ENCODE data around the gene ZNF80.
"Not testable (repeated sequence)": the region's sequence is repeated elsewhere in the genome, so short reads cannot be mapped to it uniquely, and the experiment has no call there.

Gene ZNF80

GRCh38 chr3:114237478-114237877 is at the start of gene ZNF80:
Gene ZNF80, minus strand, starts transcription at chr3:114237578. Its CDS starts 504 bp downstream, at chr3:114237074.
- not testable (repeated sequence) for DNase-seq (ENCODE audit: low spot score)

GRCh38 chr3:114286266-114286665 is 48.9 kb upstream of the ZNF80 start:
- no peak for DNase-seq (ENCODE audit: low spot score)

- DNase-seq (ENCODE audit: low spot score) = no peak
These were observed 48.4 kb upstream of the ZNF80 start for GRCh38 chr3:114285648-114286230.

DNA sequence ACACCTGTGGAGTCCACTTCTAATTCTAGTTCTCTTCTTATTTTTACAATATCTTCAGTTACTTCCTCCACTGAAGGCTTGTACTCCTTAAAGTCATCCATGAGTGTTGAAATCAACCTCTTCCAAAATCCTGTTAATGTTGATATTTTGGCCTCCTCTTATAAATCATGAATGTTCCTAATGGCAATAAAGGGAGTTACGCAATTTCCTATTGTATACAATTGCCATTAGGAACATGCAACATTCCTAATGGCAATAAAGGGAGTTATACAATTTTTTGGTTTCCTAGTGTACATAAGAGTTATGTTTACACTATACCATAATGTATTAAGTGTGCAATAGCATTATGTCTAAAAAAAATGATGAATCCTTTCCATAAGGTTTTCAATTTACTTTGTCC is 47.3 kb upstream of the ZNF80 start:
- DNase-seq (ENCODE audit: low spot score) = no peak

- DNase-seq (ENCODE audit: low spot score) = not testable (repeated sequence)
These were observed 39.5 kb upstream of the ZNF80 start for GRCh38 chr3:114276856-114277255.

GRCh38 chr3:114274929-114275328 is 37.6 kb upstream of the ZNF80 start:
- DNase-seq (ENCODE audit: low spot score) = no peak

DNA sequence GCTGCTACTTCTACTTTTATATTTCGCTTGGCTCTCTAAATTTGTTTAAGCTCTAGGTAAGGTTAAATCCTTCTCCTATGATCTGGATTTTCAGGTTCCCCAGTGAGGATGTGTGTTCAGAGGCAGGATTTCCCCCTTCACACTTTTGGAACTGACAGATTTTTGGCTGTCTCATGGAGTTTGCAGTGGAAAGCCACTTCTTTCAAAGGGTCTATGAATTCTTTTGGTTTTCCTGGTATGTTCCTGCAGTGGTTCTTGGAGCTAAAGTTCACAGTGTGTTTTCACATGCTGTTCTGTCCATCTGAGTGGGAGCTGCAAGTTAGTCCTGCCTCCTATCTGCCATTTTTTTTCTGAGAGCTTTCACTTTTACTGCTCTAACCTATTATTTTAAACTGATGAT is 34.9 kb upstream of the ZNF80 start:
- DNase-seq (ENCODE audit: low spot score) = no peak

GRCh38 chr3:114270019-114270418 is 32.6 kb upstream of the ZNF80 start:
- no peak for DNase-seq (ENCODE audit: low spot score)

DNA sequence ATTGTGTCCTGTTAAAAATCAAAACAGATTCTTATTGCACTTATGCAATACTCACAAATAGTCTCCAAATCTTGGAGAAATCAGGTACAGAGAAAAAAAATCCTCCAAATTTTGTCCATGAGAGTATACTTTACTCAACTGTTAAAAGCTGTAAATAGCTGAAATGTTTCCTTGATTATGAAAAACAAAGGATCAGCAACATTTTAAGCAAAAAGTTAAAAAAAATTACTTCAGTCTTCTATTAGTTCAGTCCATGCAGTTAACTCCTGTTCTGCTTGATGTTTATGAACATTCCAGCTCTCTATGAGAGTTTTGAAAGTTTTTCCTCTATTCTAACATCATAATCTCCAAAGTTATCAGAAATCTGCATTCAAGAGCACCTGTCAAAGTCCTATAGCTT is 22.8 kb upstream of the ZNF80 start:
- DNase-seq (ENCODE audit: low spot score) = no peak

GRCh38 chr3:114259566-114259965 is 22.2 kb upstream of the ZNF80 start:
- DNase-seq (ENCODE audit: low spot score) = no peak

DNA sequence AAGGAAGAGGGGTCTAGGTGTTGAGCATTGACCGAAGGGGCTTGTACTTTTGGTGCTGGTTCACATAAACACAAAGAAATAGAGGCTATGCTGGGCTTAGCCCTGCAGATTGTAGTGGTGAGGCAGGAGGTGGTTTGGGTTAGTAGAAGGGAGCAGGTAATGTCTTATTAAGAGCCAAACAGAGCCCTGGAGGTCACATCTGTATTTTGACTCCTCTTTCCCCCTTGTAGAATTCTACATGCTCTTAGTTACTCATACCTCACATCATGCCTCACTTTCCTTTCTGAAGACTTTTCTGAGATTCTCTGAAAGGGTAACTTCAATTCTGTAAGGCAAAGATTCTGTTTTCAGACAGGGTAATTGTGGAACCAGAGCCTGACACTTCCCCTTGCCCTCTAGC is 16.1 kb upstream of the ZNF80 start:
- DNase-seq (ENCODE audit: low spot score) = no peak

DNA sequence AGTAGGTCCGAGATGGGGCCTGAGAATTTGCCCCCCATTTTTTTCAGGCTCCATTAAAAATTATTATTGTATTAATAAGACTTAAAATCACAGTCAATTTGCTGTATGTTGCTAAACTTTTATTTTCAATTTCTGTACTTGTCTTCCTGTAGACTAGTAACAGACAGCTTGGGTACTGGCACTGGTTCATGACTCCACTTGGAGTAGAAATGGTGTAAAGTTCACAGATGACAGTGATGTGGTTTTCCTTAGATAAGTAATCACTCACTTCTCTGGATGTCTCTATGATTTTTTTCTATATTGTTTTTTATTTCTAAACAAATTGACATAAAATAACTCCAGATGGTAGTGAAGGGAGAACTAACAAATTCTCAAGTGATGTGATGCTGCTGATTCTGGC is 15.6 kb upstream of the ZNF80 start:
- DNase-seq (ENCODE audit: low spot score) = no peak

- no peak for DNase-seq (ENCODE audit: low spot score)
These were observed 5.6 kb upstream of the ZNF80 start for GRCh38 chr3:114242947-114243346.

GRCh38 chr3:114241262-114241661 is 3.9 kb upstream of the ZNF80 start:
- no peak for DNase-seq (ENCODE audit: low spot score)

GRCh38 chr3:114238146-114238785 is 888 bp upstream of the ZNF80 start:
- DNase-seq (ENCODE audit: low spot score) = not testable (repeated sequence)

DNA sequence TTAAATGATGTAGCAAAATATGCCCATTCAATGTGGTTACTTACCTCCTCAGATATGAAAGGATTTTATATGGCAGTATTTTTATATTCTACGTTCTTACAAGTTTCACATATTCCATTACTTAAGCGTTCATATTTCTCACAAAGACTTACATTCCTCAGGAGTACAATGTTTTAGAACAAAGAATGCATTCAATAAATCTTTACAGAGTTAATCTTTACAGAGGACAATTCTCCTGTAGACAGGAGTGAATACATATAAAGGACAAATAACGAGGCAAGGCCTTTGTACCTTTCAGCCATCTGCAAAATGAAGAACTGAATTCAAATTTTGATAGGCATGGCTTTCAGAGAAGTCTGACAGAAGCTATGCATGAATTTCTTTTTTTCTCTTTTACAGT is 1.9 kb downstream of the ZNF80 start:
- DNase-seq (ENCODE audit: low spot score) = no peak

- DNase-seq (ENCODE audit: low spot score) = no peak
These were observed 2.6 kb downstream of the ZNF80 start for GRCh38 chr3:114234745-114235144.

DNA sequence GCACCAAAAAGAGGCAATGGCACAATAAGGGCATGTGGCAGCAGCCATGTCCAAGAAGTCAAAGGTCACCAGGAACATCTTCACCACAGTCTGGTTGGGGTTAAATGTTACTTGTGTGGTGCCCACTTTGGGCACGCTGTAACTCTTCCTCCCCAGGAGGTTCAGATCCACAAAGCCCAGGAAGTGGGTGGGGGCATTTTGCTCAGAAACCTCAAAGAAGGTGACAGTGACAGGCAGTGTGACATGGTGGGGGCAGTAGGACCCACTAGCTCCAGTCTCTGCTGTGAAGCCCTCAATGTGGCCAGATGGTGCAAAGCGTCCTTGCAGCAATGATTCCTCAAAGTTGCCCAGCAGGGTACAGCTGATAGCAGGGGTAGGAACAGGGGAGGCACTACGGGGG is 5.8 kb downstream of the ZNF80 start:
- DNase-seq (ENCODE audit: low spot score) = no peak

DNA sequence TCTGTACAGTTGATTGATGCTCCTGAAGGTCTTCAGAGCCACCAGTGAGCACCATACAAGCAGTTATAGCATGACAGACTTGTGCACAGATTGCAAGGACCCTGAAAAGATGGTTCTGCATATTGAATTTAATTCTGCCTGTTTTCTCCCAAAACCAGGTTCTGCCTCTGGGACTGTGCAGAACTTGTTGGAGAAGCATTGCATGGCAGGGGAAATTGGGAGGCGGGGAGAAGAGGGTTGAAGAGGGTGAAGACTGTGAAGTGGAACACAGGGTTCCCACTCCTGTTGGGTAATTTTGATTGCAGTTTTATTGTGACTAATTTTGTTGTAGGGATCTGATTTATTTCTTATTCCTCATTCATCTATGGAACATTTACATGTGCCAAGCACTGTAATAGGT is 10.3 kb downstream of the ZNF80 start:
- DNase-seq (ENCODE audit: low spot score) = no peak

DNA sequence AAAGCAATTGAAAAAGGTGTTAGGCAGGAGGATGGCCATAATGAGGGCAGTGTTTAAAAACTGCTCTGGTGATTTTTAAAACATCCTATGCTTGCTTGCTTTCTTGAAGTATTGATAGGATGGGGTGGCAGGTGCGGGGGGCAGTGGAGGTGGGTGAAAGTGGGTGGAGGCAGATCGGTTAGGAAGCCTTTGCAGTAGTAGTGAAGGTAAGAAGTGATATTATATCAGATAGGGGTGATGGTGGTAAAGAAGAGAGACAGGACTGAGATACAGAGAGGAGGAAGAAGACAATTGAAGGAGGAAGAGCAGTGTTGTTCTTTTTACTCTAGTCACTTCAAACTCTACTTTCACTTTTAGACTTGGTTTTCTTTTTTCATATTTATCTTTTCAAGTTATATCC is 11.1 kb downstream of the ZNF80 start:
- no peak for DNase-seq (ENCODE audit: low spot score)

- DNase-seq (ENCODE audit: low spot score) = no peak
These were observed 14.2 kb downstream of the ZNF80 start for GRCh38 chr3:114223143-114223542.

GRCh38 chr3:114221881-114222264 is 15.5 kb downstream of the ZNF80 start:
- no peak for DNase-seq (ENCODE audit: low spot score)

GRCh38 chr3:114221165-114221880 is 16.1 kb downstream of the ZNF80 start:
- no peak for DNase-seq (ENCODE audit: low spot score)

DNA sequence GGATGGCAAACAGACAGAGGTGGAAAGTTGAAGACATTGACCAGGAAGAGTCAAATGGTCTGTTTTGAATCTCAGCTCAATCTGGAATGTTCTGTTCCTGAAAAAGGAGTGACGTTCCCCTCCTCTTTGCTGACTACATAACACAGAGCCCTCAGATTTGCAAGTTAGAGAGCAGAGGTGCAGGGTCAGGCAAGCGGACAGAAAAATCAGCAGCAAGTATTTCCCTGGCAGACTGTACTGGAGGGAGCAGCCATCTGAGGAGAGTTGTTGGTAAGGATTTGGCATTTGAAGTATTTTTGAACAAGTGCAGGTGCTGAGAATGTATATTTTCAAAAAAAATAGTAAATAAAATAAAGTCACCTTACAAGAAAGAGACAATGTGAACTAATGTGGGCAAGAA is 17.6 kb downstream of the ZNF80 start:
- no peak for DNase-seq (ENCODE audit: low spot score)

All from pons (tissue), 1 donor.